ENCODE measurements around the gene IQGAP1.
"Not testable (repeated sequence)": the region's sequence is repeated elsewhere in the genome, so short reads cannot be mapped to it uniquely, and the experiment has no call there.

IQGAP1 gene

GRCh38 chr15:90387534-90388461 is at the start of gene IQGAP1:
TSS of gene IQGAP1 (plus strand) at chr15:90388242. CDS start at chr15:90388342, 100 bp downstream.
- peak within 1 kb of the TSS; percentile 82 for H3K4me3 ChIP-seq (ENCODE audit: low read depth, low read length)
- no peak for TF ChIP-seq CTCF (IDR thresholded peaks at IDR 0.05; ENCODE audit: borderline replicate concordance, insufficient read depth, low read depth, low read length)

GRCh38 chr15:90338532-90338931 is 49.5 kb upstream of the IQGAP1 start:
- H3K4me3 ChIP-seq (ENCODE audit: low read depth, low read length): no peak overlapping the region
- TF ChIP-seq CTCF (IDR thresholded peaks at IDR 0.05; ENCODE audit: borderline replicate concordance, insufficient read depth, low read depth, low read length): no peak

GRCh38 chr15:90340345-90340744 is 47.7 kb upstream of the IQGAP1 start:
- TF ChIP-seq CTCF (IDR thresholded peaks at IDR 0.05; ENCODE audit: borderline replicate concordance, insufficient read depth, low read depth, low read length): no peak
- no peak overlapping the region for H3K4me3 ChIP-seq (ENCODE audit: low read depth, low read length)

- no peak overlapping the region for H3K4me3 ChIP-seq (ENCODE audit: low read depth, low read length)
- no peak for TF ChIP-seq CTCF (IDR thresholded peaks at IDR 0.05; ENCODE audit: borderline replicate concordance, insufficient read depth, low read depth, low read length)
Observed at GRCh38 chr15:90343302-90343790, 44.7 kb upstream of the IQGAP1 start.

GRCh38 chr15:90344662-90345061 is 43.4 kb upstream of the IQGAP1 start:
- H3K4me3 ChIP-seq (ENCODE audit: low read depth, low read length): no peak overlapping the region
- TF ChIP-seq CTCF (IDR thresholded peaks at IDR 0.05; ENCODE audit: borderline replicate concordance, insufficient read depth, low read depth, low read length): no peak

- no peak for TF ChIP-seq CTCF (IDR thresholded peaks at IDR 0.05; ENCODE audit: borderline replicate concordance, insufficient read depth, low read depth, low read length)
- no peak overlapping the region for H3K4me3 ChIP-seq (ENCODE audit: low read depth, low read length)
Observed at GRCh38 chr15:90345857-90346256, 42.2 kb upstream of the IQGAP1 start.

GRCh38 chr15:90347431-90348065 is 40.5 kb upstream of the IQGAP1 start:
- H3K4me3 ChIP-seq (ENCODE audit: low read depth, low read length): not testable (repeated sequence)

Data from GM12875 (cell line).